ENCODE results near the gene STYXL1. TPM values are rescaled to one million over a fixed set of nuclear protein-coding genes. Genes with fewer than 3 reads are reported as not detected.
"Not testable (repeated sequence)": the region's sequence is repeated elsewhere in the genome, so short reads cannot be mapped to it uniquely, and the experiment has no call there.

STYXL1 gene
- total RNA-seq, 2 donors from 2014 or later = 69.8 to 72.0 TPM

- Histone ChIP-seq H3K9ac (ENCODE audit: extremely low read depth, low read length, poor library complexity, severe bottlenecking) (no peak overlapping the region), H3K9me3 (ENCODE audit: control insufficient read depth, low read length) (no peaks in the 10 kb centered on the region), H3K4me3 (ENCODE audit: low read length) (no peak overlapping the region), H3K4me1 (ENCODE audit: control insufficient read depth, insufficient read depth, low read length) (no peaks in the 10 kb centered on the region), H3K27me3 (ENCODE audit: control insufficient read depth, insufficient read depth, low read length, poor library complexity, severe bottlenecking) (no peaks in the 10 kb centered on the region), H3K36me3 (ENCODE audit: control insufficient read depth, insufficient read depth, low read length) (peaks cover 90% of the 10 kb centered on the region), H3K27ac (ENCODE audit: low read depth, low read length) (no peak overlapping the region)
- Mint-ChIP-seq H3K27me3 (ENCODE audit: insufficient read depth) (no peaks in the 10 kb centered on the region), H3K4me1 (no peaks in the 10 kb centered on the region), H3K4me3 (no peak overlapping the region), H3K27ac (no peak overlapping the region), H3K9me3 (no peaks in the 10 kb centered on the region), H3K36me3 (ENCODE audit: low read depth) (peaks cover 81% of the 10 kb centered on the region)
- TF ChIP-seq CTCF (conservative IDR thresholded peaks at IDR 0.05) = no peak
- no peak for DNase-seq
- 94 to 96% methylated on average over 6 of the region's 6 CpGs for WGBS, 2 experiments (ENCODE audit: insufficient coverage in 1 of 2, insufficient read length in 1 of 2)
Observed at GRCh38 chr7:76060842-76061241, 13.0 kb upstream of the STYXL1 start.

DNA sequence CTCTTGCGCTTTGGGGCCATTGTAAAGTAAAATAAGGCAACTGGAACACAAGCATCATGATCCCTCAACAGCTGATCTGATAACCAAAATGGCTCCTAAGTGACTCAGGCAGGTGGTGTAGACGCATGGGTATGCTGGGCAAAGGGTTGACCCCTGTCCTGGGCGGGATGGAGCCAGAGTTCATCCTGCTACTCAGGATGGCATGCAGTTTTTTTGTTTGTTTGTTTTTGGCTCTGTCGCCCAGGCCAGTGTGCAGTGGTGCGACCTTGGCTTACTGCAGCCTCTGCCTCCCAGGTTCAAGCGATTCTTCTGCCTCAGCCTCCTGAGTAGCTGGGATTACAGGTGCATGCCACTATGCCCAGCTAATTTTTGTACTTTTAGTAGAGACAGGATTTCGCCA lies 10.9 kb upstream of the STYXL1 start:
- H3K27ac Mint-ChIP-seq; H3K27ac ChIP-seq (ENCODE audit: low read depth, low read length); DNase-seq; H3K9me3 ChIP-seq (ENCODE audit: control insufficient read depth, low read length); H3K9me3 Mint-ChIP-seq; H3K9ac ChIP-seq (ENCODE audit: extremely low read depth, low read length, poor library complexity, severe bottlenecking); H3K27me3 ChIP-seq (ENCODE audit: control insufficient read depth, insufficient read depth, low read length, poor library complexity, severe bottlenecking); H3K4me3 Mint-ChIP-seq; H3K4me1 Mint-ChIP-seq; H3K27me3 Mint-ChIP-seq (ENCODE audit: insufficient read depth); H3K4me3 ChIP-seq (ENCODE audit: low read length); H3K4me1 ChIP-seq (ENCODE audit: control insufficient read depth, insufficient read depth, low read length): not testable (repeated sequence)
- H3K36me3 ChIP-seq (ENCODE audit: control insufficient read depth, insufficient read depth, low read length) = peaks cover 87% of the 10 kb centered on the region
- H3K36me3 Mint-ChIP-seq (ENCODE audit: low read depth) = peaks cover 70% of the 10 kb centered on the region
- WGBS, 2 experiments (ENCODE audit: insufficient coverage in 1 of 2, insufficient read length in 1 of 2) = 93 to 94% methylated on average over 5 to 7 of the region's 7 CpGs

DNA sequence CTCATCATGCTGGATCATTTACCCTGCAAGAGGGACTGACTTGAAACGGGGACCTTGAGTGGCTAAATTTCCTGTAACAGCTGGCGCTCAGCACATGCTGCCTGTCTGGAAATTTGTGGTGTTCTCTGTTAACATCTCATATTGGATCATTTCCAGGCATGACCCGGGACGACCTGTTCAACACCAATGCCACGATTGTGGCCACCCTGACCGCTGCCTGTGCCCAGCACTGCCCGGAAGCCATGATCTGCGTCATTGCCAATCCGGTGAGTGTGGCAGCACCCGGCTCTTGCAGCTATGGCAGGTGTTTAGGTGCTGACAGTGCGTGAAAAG lies 10.0 kb upstream of the STYXL1 start:
- Histone ChIP-seq H3K27ac (ENCODE audit: low read depth, low read length) (no peak overlapping the region), H3K36me3 (ENCODE audit: control insufficient read depth, insufficient read depth, low read length) (peaks cover 89% of the 10 kb centered on the region), H3K9ac (ENCODE audit: extremely low read depth, low read length, poor library complexity, severe bottlenecking) (no peak overlapping the region), H3K4me1 (ENCODE audit: control insufficient read depth, insufficient read depth, low read length) (no peaks in the 10 kb centered on the region), H3K27me3 (ENCODE audit: control insufficient read depth, insufficient read depth, low read length, poor library complexity, severe bottlenecking) (no peaks in the 10 kb centered on the region), H3K4me3 (ENCODE audit: low read length) (no peak overlapping the region), H3K9me3 (ENCODE audit: control insufficient read depth, low read length) (no peaks in the 10 kb centered on the region)
- Mint-ChIP-seq H3K27ac (no peak overlapping the region), H3K4me3 (no peak overlapping the region), H3K36me3 (ENCODE audit: low read depth) (peaks cover 65% of the 10 kb centered on the region), H3K9me3 (no peaks in the 10 kb centered on the region), H3K4me1 (peaks cover 7% of the 10 kb centered on the region), H3K27me3 (ENCODE audit: insufficient read depth) (no peaks in the 10 kb centered on the region)
- no peak for TF ChIP-seq CTCF (conservative IDR thresholded peaks at IDR 0.05)
- WGBS, 2 experiments (ENCODE audit: insufficient coverage in 1 of 2, insufficient read length in 1 of 2) = 96 to 97% methylated on average over 7 to 11 of the region's 11 CpGs
- DNase-seq = no peak

DNA sequence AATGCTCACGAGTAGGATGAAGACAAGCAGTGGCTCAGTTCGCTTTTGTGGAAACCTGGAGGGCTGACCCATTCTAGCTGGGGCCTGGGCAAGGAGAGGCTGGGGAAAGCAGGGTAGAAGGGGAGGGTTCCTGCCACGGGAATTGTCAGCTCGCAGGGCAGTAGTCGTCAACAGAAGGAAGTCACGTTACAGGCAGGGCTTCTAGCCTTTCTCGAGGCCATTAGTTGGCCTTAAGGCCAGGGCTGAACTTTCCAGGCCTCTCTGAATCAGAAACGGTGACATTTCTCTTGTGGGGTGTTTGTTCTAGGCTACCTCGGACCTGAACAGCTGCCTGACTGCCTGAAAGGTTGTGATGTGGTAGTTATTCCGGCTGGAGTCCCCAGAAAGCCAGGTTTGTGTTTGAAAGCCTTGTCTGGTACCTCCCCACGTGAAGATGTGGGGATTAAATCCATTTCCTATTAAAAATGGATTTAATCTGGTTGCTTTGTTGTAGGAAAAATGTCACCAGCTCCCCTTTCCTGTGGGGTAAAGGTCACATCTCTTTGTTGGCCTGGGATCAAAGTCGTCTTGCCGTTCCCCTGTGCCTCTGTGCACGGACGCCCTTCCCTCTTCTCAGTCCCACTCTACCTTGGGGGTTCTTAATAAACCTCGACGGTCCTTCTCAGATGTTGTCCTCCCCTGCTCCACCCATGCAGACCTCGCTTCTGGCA lies 9.5 kb upstream of the STYXL1 start:
- H3K27ac ChIP-seq (ENCODE audit: low read depth, low read length) = no peak overlapping the region
- no peak for TF ChIP-seq CTCF (conservative IDR thresholded peaks at IDR 0.05)
- H3K4me1 ChIP-seq (ENCODE audit: control insufficient read depth, insufficient read depth, low read length) = no peaks in the 10 kb centered on the region
- H3K27me3 Mint-ChIP-seq (ENCODE audit: insufficient read depth) = no peaks in the 10 kb centered on the region
- no peak for DNase-seq
- no peaks in the 10 kb centered on the region for H3K9me3 ChIP-seq (ENCODE audit: control insufficient read depth, low read length)
- peaks cover 85% of the 10 kb centered on the region for H3K36me3 ChIP-seq (ENCODE audit: control insufficient read depth, insufficient read depth, low read length)
- no peaks in the 10 kb centered on the region for H3K27me3 ChIP-seq (ENCODE audit: control insufficient read depth, insufficient read depth, low read length, poor library complexity, severe bottlenecking)
- H3K27ac Mint-ChIP-seq = no peak overlapping the region
- no peak overlapping the region for H3K4me3 Mint-ChIP-seq
- H3K4me3 ChIP-seq (ENCODE audit: low read length) = no peak overlapping the region
- peaks cover 63% of the 10 kb centered on the region for H3K36me3 Mint-ChIP-seq (ENCODE audit: low read depth)
- H3K9ac ChIP-seq (ENCODE audit: extremely low read depth, low read length, poor library complexity, severe bottlenecking) = no peak overlapping the region
- H3K4me1 Mint-ChIP-seq = peaks cover 8% of the 10 kb centered on the region
- WGBS, 2 experiments (ENCODE audit: insufficient coverage in 1 of 2, insufficient read length in 1 of 2) = 92 to 97% methylated on average over 9 to 18 of the region's 18 CpGs
- H3K9me3 Mint-ChIP-seq = no peaks in the 10 kb centered on the region
